Right lobe of liver (tissue), 4 donors: ENCODE data around the gene THEMIS.

Source experiments
- POLR2A ChIP-seq: fragments of 450-650 bp; IDR thresholded peaks from one replicate; pipeline ENCODE4 v1.6.1; 2017; ENCODE audit warnings: antibody characterized with exemption, mild to moderate bottlenecking
- TF ChIP-seq, protein P1 (sequence below), 4 donors: fragments of 200-600 bp in 3 of 4; fragments of 450-650 bp in 1 of 4; IDR thresholded peaks; one replicate each; pipeline versions ENCODE4 v1.5.1 to v1.8.0; 2016 to 2022; ENCODE audit warnings: antibody characterized with exemption in 4 of 4, mild to moderate bottlenecking in 2 of 4
- donor health status: DM: no; HTN: no; CAD: no.
- donor health status: DM: no; HTN: no; CAD: no.
- donor health status: DM: no; HTN: yes; CAD: no.

DNA sequence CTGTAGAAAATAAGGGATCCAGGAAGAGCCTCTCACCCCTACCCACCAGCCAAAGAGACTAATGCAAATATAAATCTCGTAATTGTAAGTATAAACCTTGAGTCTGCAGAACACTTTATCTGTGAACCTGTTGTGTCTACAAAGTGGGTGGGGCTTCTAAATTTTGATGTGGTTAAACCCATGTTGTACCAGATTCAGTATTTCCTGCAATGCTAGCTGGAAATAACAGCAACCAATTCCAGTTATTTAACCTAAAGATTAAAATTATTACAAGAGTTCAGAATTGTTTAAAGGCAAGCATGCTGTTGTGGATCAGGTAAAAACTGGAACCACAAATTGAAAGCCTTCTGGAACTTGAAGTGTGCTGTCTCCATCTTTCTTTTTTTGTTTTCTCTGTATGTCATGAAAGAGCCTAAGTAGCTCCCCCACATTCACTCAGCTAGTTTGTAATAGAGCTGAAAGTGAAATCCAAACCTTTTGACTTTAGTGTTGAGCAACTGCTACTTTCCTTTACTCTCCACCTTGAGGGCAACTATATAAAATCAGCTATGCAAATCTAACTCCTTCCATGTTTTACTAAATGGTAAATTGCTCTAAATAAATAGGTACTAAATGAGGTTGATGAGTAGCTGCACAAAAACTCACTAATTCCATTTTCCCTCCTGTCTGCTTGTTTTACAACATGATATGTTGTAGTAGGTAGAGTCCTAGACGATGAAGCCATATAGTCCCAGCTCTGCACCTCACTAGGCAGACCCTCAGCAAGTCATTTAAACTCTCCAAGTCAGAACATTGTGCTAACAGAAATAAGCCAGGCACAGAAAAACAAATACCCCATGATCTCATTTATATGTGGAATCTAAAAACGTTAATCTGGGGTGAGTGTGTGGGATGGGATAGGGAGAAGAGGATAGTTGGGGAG is 17.9 kb upstream of the THEMIS start:
- TF ChIP-seq, protein P1, sequence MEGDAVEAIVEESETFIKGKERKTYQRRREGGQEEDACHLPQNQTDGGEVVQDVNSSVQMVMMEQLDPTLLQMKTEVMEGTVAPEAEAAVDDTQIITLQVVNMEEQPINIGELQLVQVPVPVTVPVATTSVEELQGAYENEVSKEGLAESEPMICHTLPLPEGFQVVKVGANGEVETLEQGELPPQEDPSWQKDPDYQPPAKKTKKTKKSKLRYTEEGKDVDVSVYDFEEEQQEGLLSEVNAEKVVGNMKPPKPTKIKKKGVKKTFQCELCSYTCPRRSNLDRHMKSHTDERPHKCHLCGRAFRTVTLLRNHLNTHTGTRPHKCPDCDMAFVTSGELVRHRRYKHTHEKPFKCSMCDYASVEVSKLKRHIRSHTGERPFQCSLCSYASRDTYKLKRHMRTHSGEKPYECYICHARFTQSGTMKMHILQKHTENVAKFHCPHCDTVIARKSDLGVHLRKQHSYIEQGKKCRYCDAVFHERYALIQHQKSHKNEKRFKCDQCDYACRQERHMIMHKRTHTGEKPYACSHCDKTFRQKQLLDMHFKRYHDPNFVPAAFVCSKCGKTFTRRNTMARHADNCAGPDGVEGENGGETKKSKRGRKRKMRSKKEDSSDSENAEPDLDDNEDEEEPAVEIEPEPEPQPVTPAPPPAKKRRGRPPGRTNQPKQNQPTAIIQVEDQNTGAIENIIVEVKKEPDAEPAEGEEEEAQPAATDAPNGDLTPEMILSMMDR (IDR thresholded peaks at IDR 0.05), result no peak
- TF ChIP-seq POLR2A, result no peak
